Breast epithelium (tissue), 4 donors: Measurements from ENCODE around the gene NCBP2. TPM values are rescaled to one million over a fixed set of nuclear protein-coding genes. Genes with fewer than 3 reads are reported as not detected.

Source experiments
- DNase-seq, 2 donors: peaks; one replicate each; pipeline ENCODE4 v3.0.0-alpha.2; 2019; ENCODE audit warnings: low spot score in 2 of 2
- H3K27ac ChIP-seq, 2 donors: fragments of 200-600 bp; sonication (generic) in 1 of 2; one replicate each; pipeline ENCODE4 v1.5.1; 2016 to 2019; ENCODE audit warnings: mild to moderate bottlenecking in 1 of 2
- H3K27me3 ChIP-seq, 2 donors: fragments of 200-600 bp; sonication (generic) in 1 of 2; one replicate each; pipeline versions ENCODE4 v1.5.1 to v1.6.0; 2017 to 2019; ENCODE audit warnings: control low read depth in 1 of 2, mild to moderate bottlenecking in 1 of 2
- H3K36me3 ChIP-seq: fragments of 200-600 bp; one replicate; pipeline ENCODE4 v1.5.1; 2019
- H3K4me1 ChIP-seq, 2 donors: fragments of 200-600 bp; sonication (generic); one replicate each; pipeline ENCODE4 v1.5.1; 2016 to 2019; ENCODE audit warnings: control low read depth in 1 of 2
- H3K4me3 ChIP-seq, 3 donors: fragments of 200-600 bp; sonication (generic); 1 replicate in 2 of 3; 2 replicates in 1 of 3; pipeline ENCODE4 v1.5.1; 2016 to 2019; ENCODE audit warnings: mild to moderate bottlenecking in 3 of 3, moderate library complexity in 2 of 3
- H3K9me3 ChIP-seq, 2 donors: fragments of 200-600 bp; sonication (generic) in 1 of 2; one replicate each; pipeline ENCODE4 v1.5.1; 2016 to 2019; ENCODE audit warnings: control low read depth in 1 of 2
- POLR2A ChIP-seq: fragments of 450-650 bp; IDR thresholded peaks from one replicate; pipeline ENCODE4 v1.6.1; 2016; ENCODE audit warnings: antibody characterized with exemption, mild to moderate bottlenecking, moderate library complexity
- POLR2AphosphoS5 ChIP-seq, 3 donors: sonication (generic); formaldehyde crosslinking; IDR thresholded peaks; one replicate each; pipeline ENCODE4 v1.6.1; 2017; ENCODE audit warnings: antibody characterized with exemption in 3 of 3
- intact Hi-C: fragments of 100-400 bp; cut with DNase I; formaldehyde crosslinking; loops from one replicate; pipeline ENCODE4 v1.15.1; 2023; ENCODE audit warnings: low total_unique reads
- total RNA-seq, 3 donors: library from RNA; depleted of rRNA; stranded (reverse); fragments of >200 nt; gene quantifications; one replicate each; pipeline ENCODE4 v1.1.0, GENCODE V29; 2016
- TF ChIP-seq, protein P1 (sequence below), 3 donors: fragments of 450-650 bp; IDR thresholded peaks; one replicate each; pipeline ENCODE4 v1.5.1; 2016 to 2017; ENCODE audit warnings: antibody characterized with exemption in 3 of 3, mild to moderate bottlenecking in 3 of 3, moderate library complexity in 3 of 3

Gene NCBP2
- total RNA-seq, 3 donors from 2014 or later = 40.8 to 44.9 (median 42.6) TPM

DNA sequence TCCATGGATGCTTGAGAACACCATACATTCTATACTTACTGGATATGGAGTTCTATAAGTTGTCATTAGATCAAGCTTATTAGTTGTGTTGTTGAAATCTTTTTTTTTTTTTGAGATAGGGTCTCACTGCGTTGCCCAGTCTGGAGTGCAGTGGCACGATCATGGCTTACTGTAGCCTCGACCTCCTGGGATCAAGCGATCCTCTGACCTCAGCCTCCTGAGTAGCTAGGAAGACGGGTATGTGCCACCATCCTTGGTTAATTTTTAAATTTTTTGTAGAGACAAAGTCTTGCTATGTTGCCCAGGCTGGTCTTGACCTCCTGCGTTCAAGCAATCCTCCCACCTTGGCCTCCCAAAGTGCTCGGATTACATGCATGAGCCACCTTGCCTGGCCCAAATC, 12.5 kb upstream of the NCBP2 start:
- TF ChIP-seq, protein P1, sequence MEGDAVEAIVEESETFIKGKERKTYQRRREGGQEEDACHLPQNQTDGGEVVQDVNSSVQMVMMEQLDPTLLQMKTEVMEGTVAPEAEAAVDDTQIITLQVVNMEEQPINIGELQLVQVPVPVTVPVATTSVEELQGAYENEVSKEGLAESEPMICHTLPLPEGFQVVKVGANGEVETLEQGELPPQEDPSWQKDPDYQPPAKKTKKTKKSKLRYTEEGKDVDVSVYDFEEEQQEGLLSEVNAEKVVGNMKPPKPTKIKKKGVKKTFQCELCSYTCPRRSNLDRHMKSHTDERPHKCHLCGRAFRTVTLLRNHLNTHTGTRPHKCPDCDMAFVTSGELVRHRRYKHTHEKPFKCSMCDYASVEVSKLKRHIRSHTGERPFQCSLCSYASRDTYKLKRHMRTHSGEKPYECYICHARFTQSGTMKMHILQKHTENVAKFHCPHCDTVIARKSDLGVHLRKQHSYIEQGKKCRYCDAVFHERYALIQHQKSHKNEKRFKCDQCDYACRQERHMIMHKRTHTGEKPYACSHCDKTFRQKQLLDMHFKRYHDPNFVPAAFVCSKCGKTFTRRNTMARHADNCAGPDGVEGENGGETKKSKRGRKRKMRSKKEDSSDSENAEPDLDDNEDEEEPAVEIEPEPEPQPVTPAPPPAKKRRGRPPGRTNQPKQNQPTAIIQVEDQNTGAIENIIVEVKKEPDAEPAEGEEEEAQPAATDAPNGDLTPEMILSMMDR (IDR thresholded peaks at IDR 0.05) = no peak
- TF ChIP-seq POLR2A (no peak), POLR2AphosphoS5 (IDR thresholded peaks at IDR 0.05) (no peak)
- intact Hi-C loops = no loop called here
- no peak overlapping the region for H3K4me3 ChIP-seq

GRCh38 chr3:196951371-196951770, 9.0 kb upstream of the NCBP2 start:
- Histone ChIP-seq H3K27me3 (no peaks in the 10 kb centered on the region), H3K27ac (no peak overlapping the region), H3K4me3 (no peak overlapping the region), H3K36me3 (no peaks in the 10 kb centered on the region), H3K9me3 (no peaks in the 10 kb centered on the region), H3K4me1 (no peaks in the 10 kb centered on the region)
- no peak for TF ChIP-seq POLR2A
- TF ChIP-seq, protein P1 (IDR thresholded peaks at IDR 0.05) = no peak
- TF ChIP-seq POLR2AphosphoS5 (IDR thresholded peaks at IDR 0.05) = no peak
- intact Hi-C loops = no loop called here
- no peak for DNase-seq

More for the DNA sequence above, 12.5 kb upstream of the NCBP2 start:
- Histone ChIP-seq H3K27me3 (no peaks in the 10 kb centered on the region), H3K4me1 (no peaks in the 10 kb centered on the region), H3K36me3 (no peaks in the 10 kb centered on the region), H3K27ac (no peak overlapping the region), H3K9me3 (no peaks in the 10 kb centered on the region)
- DNase-seq = no peak

DNA sequence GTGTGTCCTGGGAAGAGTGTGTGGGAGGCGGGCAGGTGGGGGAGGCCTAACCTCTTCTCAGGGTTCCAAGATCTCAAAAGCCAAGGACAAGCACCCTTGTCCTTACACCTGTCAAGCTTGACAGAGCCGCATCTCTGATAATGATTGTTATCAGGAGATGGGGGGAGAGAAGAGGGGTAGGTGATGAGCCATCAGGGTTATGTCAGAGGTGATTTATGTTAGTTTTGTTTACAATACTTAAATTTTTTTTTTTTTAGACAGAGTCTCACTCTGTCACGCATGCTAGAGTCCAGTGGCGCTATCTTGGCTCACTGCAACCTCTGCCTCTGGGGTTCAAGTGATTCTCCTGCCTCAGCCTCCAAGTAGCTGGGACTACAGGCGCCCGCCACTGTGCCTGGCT, 7.4 kb upstream of the NCBP2 start:
- Histone ChIP-seq H3K27ac (no peak overlapping the region), H3K4me1 (no peaks in the 10 kb centered on the region), H3K4me3 (no peak overlapping the region), H3K36me3 (no peaks in the 10 kb centered on the region), H3K9me3 (no peaks in the 10 kb centered on the region), H3K27me3 (no peaks in the 10 kb centered on the region)
- TF ChIP-seq, protein P1 (IDR thresholded peaks at IDR 0.05) = no peak
- TF ChIP-seq POLR2A = no peak
- intact Hi-C loops = no loop called here
- no peak for DNase-seq

GRCh38 chr3:196949285-196949619, 6.9 kb upstream of the NCBP2 start:
- Histone ChIP-seq H3K9me3 (no peaks in the 10 kb centered on the region), H3K27ac (no peak overlapping the region), H3K4me1 (no peaks in the 10 kb centered on the region), H3K4me3 (no peak overlapping the region), H3K27me3 (no peaks in the 10 kb centered on the region), H3K36me3 (no peaks in the 10 kb centered on the region)
- TF ChIP-seq, protein P1 (IDR thresholded peaks at IDR 0.05) = no peak
- TF ChIP-seq POLR2A = no peak
- no peak for TF ChIP-seq POLR2AphosphoS5 (IDR thresholded peaks at IDR 0.05)
- no peak for DNase-seq
- intact Hi-C loops = no loop called here

- Histone ChIP-seq H3K27ac (no peak overlapping the region), H3K36me3 (no peaks in the 10 kb centered on the region), H3K4me1 (peaks cover 0 to 5% of the 10 kb centered on the region in 2 donors), H3K9me3 (no peaks in the 10 kb centered on the region), H3K27me3 (no peaks in the 10 kb centered on the region), H3K4me3 (no peak overlapping the region)
- intact Hi-C loops = no loop called here
- no peak for DNase-seq
- no peak for TF ChIP-seq POLR2A
- TF ChIP-seq, protein P1 (IDR thresholded peaks at IDR 0.05) = no peak
- no peak for TF ChIP-seq POLR2AphosphoS5 (IDR thresholded peaks at IDR 0.05)
Measured at GRCh38 chr3:196948442-196949284, 6.3 kb upstream of the NCBP2 start.
